Measurements from ENCODE around the gene FHIT. TPM values are rescaled to one million over a fixed set of nuclear protein-coding genes. Genes with fewer than 3 reads are reported as not detected.

FHIT gene
- total RNA-seq, 4 donors from 2014 or later = 3.2 to 10.9 (median 6.4) TPM

GRCh38 chr3:60870396-60870795, 380.9 kb downstream of the FHIT start:
- no peak for TF ChIP-seq CTCF (IDR thresholded peaks at IDR 0.05)
- ATAC-seq (ENCODE audit: low FRiP score) (no peak), DNase-seq (ENCODE audit: low spot score) (no peak)

DNA sequence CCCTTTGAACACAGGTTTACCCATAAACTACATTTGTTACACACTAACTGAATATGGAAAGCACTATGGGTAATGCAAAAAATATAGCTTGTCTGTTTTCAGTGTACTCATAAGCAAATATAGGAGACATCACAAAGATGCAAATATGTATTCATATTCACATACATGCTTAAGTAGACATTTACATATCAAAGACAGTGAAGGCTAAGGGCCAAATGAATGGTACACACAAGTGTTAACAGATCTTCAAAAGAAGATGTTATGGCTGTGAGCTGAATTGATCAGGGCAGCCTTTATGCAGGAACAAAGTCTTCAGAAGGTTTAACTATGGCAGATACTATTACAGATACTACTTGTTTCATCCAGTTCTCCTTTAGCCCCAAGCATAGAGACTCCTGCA, 384.1 kb downstream of the FHIT start:
- no peak for TF ChIP-seq CTCF (IDR thresholded peaks at IDR 0.05)
- ATAC-seq (ENCODE audit: low FRiP score) (no peak), DNase-seq (ENCODE audit: low spot score) (no peak)

DNA sequence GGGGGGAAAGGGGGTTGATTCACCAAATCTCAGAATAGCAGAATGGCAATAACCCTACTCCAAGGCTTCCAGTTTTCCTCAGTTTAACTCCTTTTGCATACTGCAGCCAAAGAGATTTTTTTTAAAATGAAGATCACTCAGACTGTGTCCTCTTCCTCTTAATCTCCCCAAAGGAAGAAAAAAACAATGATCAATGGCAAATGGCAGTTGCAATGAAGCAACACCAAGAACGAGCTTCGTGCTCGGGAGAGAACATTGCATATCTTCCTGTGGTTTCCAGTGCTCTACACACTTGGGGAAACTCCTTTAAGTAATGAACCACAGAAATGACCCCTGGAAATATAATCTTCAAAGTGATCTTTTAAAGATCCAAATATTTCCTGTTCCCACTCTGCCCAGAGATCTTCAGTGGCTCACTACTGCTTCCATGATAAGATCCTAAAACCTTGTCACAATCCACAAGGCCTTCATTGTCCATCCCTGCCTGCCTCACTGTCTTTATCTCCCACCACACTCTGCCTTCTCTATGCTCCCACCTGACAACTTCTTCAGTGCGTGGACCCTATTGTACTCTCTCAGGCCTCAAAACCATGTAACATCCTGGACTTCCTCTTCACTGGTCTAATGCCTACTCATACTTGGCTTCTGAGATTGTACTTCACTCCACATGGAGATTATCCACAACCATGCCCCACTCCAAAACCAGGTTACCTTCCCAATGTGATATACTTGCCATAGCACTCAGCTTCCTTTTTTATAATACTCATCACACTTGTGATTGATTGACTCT, 394.8 kb downstream of the FHIT start:
- ATAC-seq (ENCODE audit: low FRiP score) = no peak
- TF ChIP-seq CTCF (IDR thresholded peaks at IDR 0.05) = no peak

DNA sequence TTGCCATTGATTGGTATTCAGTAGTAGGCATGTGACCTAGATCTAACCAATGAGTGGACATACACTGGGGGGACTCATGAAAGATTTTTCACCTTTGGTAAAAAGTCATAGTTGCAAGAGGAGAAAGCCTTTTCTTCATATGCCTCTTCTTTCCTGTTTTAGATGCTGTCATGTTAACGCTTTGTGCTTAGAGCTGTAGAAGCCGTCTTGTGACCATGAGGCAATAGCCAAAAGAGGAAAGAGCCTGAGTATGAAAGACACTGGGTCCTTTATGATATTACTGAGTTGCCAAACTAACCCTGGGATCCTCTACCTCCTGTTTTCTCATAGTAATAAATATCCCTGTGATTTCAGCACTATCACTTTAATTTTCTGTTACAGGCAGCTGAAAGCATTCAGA, 396.0 kb downstream of the FHIT start:
- no peak for DNase-seq (ENCODE audit: low spot score)
- ATAC-seq (ENCODE audit: low FRiP score) = no peak
- no peak for TF ChIP-seq CTCF (IDR thresholded peaks at IDR 0.05)

More for the DNA sequence above, 394.8 kb downstream of the FHIT start:
- DNase-seq (ENCODE audit: low spot score) = no peak

DNA sequence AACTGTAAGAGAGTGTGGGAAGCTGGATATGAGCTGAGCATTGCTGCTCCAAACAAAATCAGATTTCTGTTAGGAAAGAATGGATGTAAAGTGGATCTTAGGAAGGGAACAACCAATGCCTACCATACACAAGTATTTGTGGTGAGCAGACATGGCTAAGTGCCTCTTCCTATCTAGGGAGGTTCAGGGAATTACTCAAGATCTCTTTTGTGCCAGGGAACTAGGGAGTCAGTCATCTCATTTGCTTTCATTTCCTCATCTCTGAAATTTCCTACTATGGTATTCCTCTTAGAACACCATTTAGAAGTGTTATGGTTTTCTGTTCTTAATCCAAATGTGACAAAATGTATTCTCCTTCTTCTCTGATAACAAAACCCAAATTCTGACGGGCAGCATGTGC, 396.5 kb downstream of the FHIT start:
- DNase-seq (ENCODE audit: low spot score) (no peak), ATAC-seq (ENCODE audit: low FRiP score) (no peak)
- TF ChIP-seq CTCF (IDR thresholded peaks at IDR 0.05) = no peak

DNA sequence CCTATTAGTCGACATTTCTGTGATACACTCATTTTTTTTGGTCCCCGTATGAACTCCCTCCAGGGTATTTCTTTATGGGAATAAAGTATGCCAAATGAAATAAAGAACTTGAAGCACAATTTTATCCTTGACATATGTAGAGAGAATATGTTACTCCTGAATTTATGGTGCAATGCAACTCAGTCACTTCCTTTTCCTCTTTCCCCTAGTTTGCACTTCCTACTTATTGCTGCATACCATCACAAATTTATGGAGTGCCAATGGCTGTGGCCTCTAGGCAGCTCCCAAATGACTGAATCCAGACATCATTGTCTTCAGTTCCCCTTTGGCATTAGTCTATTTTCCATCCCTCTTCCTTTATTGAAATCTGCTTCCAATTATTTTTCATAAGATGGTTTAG, 403.5 kb downstream of the FHIT start:
- DNase-seq (ENCODE audit: low spot score) (no peak), ATAC-seq (ENCODE audit: low FRiP score) (no peak)
- TF ChIP-seq CTCF (IDR thresholded peaks at IDR 0.05) = no peak

DNA sequence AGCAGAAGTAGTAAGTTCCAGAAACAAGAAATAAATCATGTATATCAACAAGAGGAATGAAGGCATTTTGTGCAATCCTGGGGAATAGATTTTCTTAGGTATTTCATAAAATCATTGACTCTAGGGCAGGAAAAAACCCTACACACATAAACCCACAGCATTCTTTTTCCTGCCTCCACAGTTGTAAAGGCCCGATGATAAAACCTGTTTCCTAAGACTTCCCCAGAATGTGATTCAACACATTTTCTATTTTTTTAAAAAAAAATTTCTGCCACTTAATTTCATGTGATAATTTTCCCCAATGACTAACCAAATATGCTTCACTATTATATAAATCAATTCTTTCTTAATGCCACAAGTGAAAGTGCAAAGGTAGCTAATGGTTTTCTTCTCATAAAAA, 407.0 kb downstream of the FHIT start:
- no peak for ATAC-seq (ENCODE audit: low FRiP score)
- no peak for DNase-seq (ENCODE audit: low spot score)

More for the DNA sequence above, 407.0 kb downstream of the FHIT start:
- TF ChIP-seq CTCF (IDR thresholded peaks at IDR 0.05) = no peak

Data from omental fat pad (tissue), 4 donors.